Measurements from ENCODE around the gene TPD52L1. TPM values are rescaled to one million over a fixed set of nuclear protein-coding genes. Genes with fewer than 3 reads are reported as not detected.

Gene TPD52L1
- total RNA-seq, 2 donors from 2014 or later, result 24.9 to 39.1 TPM

DNA sequence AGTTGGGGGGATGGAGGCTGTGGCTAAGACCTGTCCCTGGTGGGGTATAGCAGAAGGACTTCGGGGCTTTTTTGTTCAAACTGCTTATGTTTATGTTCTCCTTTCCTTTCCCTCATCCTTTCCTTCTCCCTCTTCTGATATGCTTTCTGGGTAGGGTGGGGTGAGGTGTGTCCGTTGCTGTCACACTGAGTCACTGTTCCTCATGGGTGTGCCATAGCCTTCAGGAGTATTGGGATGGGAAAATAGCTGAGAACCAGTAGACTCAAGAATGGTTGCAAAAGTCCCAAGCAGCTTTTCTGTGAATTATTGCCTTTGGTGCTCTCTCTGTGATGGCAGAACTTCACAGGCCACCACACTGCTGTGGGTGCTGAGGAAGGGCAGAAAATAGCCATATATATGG is 39.6 kb downstream of the TPD52L1 start:
- no peaks in the 10 kb centered on the region for H3K27me3 ChIP-seq (ENCODE audit: control insufficient read depth, insufficient read depth, low read length, poor library complexity, severe bottlenecking)
- no peak overlapping the region for H3K4me3 Mint-ChIP-seq
- no peak for DNase-seq
- no peaks in the 10 kb centered on the region for H3K27me3 Mint-ChIP-seq (ENCODE audit: insufficient read depth)
- H3K27ac ChIP-seq (ENCODE audit: low read depth, low read length), result no peak overlapping the region
- peaks cover 3% of the 10 kb centered on the region for H3K4me1 ChIP-seq (ENCODE audit: control insufficient read depth, insufficient read depth, low read length)
- H3K9ac ChIP-seq (ENCODE audit: extremely low read depth, low read length, poor library complexity, severe bottlenecking), result no peak overlapping the region
- TF ChIP-seq, protein P1, sequence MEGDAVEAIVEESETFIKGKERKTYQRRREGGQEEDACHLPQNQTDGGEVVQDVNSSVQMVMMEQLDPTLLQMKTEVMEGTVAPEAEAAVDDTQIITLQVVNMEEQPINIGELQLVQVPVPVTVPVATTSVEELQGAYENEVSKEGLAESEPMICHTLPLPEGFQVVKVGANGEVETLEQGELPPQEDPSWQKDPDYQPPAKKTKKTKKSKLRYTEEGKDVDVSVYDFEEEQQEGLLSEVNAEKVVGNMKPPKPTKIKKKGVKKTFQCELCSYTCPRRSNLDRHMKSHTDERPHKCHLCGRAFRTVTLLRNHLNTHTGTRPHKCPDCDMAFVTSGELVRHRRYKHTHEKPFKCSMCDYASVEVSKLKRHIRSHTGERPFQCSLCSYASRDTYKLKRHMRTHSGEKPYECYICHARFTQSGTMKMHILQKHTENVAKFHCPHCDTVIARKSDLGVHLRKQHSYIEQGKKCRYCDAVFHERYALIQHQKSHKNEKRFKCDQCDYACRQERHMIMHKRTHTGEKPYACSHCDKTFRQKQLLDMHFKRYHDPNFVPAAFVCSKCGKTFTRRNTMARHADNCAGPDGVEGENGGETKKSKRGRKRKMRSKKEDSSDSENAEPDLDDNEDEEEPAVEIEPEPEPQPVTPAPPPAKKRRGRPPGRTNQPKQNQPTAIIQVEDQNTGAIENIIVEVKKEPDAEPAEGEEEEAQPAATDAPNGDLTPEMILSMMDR (conservative IDR thresholded peaks at IDR 0.05), result no peak
- no peak overlapping the region for H3K27ac Mint-ChIP-seq
- WGBS, 2 experiments (ENCODE audit: insufficient coverage in 1 of 2, insufficient read length in 1 of 2), result 80% methylated on average over 1 of the region's 2 CpGs; no CpG with 5 or more reads in 1 of the 2 experiments
- H3K4me3 ChIP-seq (ENCODE audit: low read length), result no peak overlapping the region
- no peaks in the 10 kb centered on the region for H3K9me3 Mint-ChIP-seq
- H3K9me3 ChIP-seq (ENCODE audit: control insufficient read depth, low read length), result no peaks in the 10 kb centered on the region
- no peaks in the 10 kb centered on the region for H3K36me3 ChIP-seq (ENCODE audit: control insufficient read depth, insufficient read depth, low read length)
- peaks cover 30% of the 10 kb centered on the region for H3K4me1 Mint-ChIP-seq
- no peaks in the 10 kb centered on the region for H3K36me3 Mint-ChIP-seq (ENCODE audit: low read depth)

DNA sequence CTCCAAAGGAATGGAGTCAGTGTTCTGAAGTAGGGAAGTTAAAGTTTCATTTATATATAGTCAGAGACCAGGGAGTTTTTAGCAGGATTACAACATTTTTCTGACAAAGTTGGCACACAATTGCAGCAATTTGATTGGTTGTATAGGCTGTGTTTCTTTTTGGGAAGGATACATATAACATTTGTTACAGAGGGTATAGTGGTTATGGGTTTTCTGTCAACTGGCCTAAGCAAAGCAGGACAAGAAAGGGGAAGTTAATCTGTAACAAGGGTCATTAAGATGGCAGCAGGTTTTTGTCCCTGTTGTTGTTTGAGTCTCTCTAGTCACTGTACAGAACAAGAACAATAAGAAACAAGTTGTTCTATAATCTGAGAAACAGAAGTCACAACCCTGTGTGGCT is 41.4 kb downstream of the TPD52L1 start:
- H3K9me3 ChIP-seq (ENCODE audit: control insufficient read depth, low read length), result no peaks in the 10 kb centered on the region
- H3K4me1 ChIP-seq (ENCODE audit: control insufficient read depth, insufficient read depth, low read length), result peaks cover 3% of the 10 kb centered on the region
- H3K4me1 Mint-ChIP-seq, result peaks cover 31% of the 10 kb centered on the region
- H3K4me3 Mint-ChIP-seq, result no peak overlapping the region
- H3K36me3 ChIP-seq (ENCODE audit: control insufficient read depth, insufficient read depth, low read length), result no peaks in the 10 kb centered on the region
- H3K9me3 Mint-ChIP-seq, result no peaks in the 10 kb centered on the region
- no peak for DNase-seq
- H3K27me3 ChIP-seq (ENCODE audit: control insufficient read depth, insufficient read depth, low read length, poor library complexity, severe bottlenecking), result no peaks in the 10 kb centered on the region
- no peak overlapping the region for H3K27ac ChIP-seq (ENCODE audit: low read depth, low read length)
- no peaks in the 10 kb centered on the region for H3K27me3 Mint-ChIP-seq (ENCODE audit: insufficient read depth)
- H3K36me3 Mint-ChIP-seq (ENCODE audit: low read depth), result no peaks in the 10 kb centered on the region
- TF ChIP-seq, protein P1 (conservative IDR thresholded peaks at IDR 0.05), result no peak
- H3K27ac Mint-ChIP-seq, result no peak overlapping the region
- no peak overlapping the region for H3K4me3 ChIP-seq (ENCODE audit: low read length)
- H3K9ac ChIP-seq (ENCODE audit: extremely low read depth, low read length, poor library complexity, severe bottlenecking), result no peak overlapping the region

DNA sequence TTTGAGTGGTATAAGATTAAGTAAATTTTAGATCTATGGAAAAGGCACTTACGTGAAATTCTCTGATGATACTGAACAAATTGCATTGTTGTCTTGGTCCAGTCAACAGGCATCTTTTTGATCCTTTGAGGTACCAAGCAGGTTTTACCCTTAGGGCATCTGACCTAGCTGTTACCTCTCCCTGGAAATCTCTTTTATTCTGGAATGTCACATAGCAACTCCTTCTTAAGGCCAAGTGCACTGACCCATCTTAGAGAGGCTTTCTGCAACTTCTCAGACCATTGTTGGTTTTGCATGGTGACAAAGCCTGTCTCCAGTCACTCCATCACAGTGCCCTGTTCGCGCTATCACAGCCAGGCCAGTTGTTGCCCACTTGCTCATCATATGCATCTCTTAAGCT is 42.0 kb downstream of the TPD52L1 start:
- no peak overlapping the region for H3K27ac ChIP-seq (ENCODE audit: low read depth, low read length)
- no peak overlapping the region for H3K9ac ChIP-seq (ENCODE audit: extremely low read depth, low read length, poor library complexity, severe bottlenecking)
- Mint-ChIP-seq H3K4me1 (peaks cover 31% of the 10 kb centered on the region), H3K9me3 (no peaks in the 10 kb centered on the region), H3K27ac (no peak overlapping the region), H3K27me3 (ENCODE audit: insufficient read depth) (no peaks in the 10 kb centered on the region), H3K4me3 (no peak overlapping the region), H3K36me3 (ENCODE audit: low read depth) (no peaks in the 10 kb centered on the region)
- DNase-seq, result no peak
- 96 to 100% methylated on average over 2 to 3 of the region's 3 CpGs for WGBS, 2 experiments (ENCODE audit: insufficient coverage in 1 of 2, insufficient read length in 1 of 2)
- H3K4me3 ChIP-seq (ENCODE audit: low read length), result no peak overlapping the region
- TF ChIP-seq, protein P1 (conservative IDR thresholded peaks at IDR 0.05), result no peak
- peaks cover 3% of the 10 kb centered on the region for H3K4me1 ChIP-seq (ENCODE audit: control insufficient read depth, insufficient read depth, low read length)
- H3K27me3 ChIP-seq (ENCODE audit: control insufficient read depth, insufficient read depth, low read length, poor library complexity, severe bottlenecking), result no peaks in the 10 kb centered on the region
- H3K9me3 ChIP-seq (ENCODE audit: control insufficient read depth, low read length), result no peaks in the 10 kb centered on the region
- H3K36me3 ChIP-seq (ENCODE audit: control insufficient read depth, insufficient read depth, low read length), result no peaks in the 10 kb centered on the region
